Measurements from ENCODE around the gene BCL2L2. TPM values are rescaled to one million over a fixed set of nuclear protein-coding genes. Genes with fewer than 3 reads are reported as not detected.

The BCL2L2 gene
- total RNA-seq, 4 donors from 2014 or later, result 36.7 to 57.8 (median 47.4) TPM

GRCh38 chr14:23348297-23348655 lies 41.6 kb downstream of the BCL2L2 start:
- no peak for TF ChIP-seq POLR2A (IDR thresholded peaks at IDR 0.05)
- TF ChIP-seq, protein P1, sequence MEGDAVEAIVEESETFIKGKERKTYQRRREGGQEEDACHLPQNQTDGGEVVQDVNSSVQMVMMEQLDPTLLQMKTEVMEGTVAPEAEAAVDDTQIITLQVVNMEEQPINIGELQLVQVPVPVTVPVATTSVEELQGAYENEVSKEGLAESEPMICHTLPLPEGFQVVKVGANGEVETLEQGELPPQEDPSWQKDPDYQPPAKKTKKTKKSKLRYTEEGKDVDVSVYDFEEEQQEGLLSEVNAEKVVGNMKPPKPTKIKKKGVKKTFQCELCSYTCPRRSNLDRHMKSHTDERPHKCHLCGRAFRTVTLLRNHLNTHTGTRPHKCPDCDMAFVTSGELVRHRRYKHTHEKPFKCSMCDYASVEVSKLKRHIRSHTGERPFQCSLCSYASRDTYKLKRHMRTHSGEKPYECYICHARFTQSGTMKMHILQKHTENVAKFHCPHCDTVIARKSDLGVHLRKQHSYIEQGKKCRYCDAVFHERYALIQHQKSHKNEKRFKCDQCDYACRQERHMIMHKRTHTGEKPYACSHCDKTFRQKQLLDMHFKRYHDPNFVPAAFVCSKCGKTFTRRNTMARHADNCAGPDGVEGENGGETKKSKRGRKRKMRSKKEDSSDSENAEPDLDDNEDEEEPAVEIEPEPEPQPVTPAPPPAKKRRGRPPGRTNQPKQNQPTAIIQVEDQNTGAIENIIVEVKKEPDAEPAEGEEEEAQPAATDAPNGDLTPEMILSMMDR (IDR thresholded peaks at IDR 0.05), result no peak
- H3K9me3 ChIP-seq, result no peaks in the 10 kb centered on the region
- DNase-seq, result no peak
- intact Hi-C loops (cut with DNase I), result no loop called here
- no peaks in the 10 kb centered on the region for H3K36me3 ChIP-seq
- peaks cover 9 to 19% (median 15%) of the 10 kb centered on the region in 3 donors for H3K4me1 ChIP-seq
- 72 to 89% methylated on average over 6 of the region's 6 CpGs for WGBS, 2 donors
- peaks cover 0 to 28% (median 0%) of the 10 kb centered on the region in 4 donors for H3K27me3 ChIP-seq
- no peak overlapping the region for H3K27ac ChIP-seq
- H3K4me3 ChIP-seq, result no peak overlapping the region

DNA sequence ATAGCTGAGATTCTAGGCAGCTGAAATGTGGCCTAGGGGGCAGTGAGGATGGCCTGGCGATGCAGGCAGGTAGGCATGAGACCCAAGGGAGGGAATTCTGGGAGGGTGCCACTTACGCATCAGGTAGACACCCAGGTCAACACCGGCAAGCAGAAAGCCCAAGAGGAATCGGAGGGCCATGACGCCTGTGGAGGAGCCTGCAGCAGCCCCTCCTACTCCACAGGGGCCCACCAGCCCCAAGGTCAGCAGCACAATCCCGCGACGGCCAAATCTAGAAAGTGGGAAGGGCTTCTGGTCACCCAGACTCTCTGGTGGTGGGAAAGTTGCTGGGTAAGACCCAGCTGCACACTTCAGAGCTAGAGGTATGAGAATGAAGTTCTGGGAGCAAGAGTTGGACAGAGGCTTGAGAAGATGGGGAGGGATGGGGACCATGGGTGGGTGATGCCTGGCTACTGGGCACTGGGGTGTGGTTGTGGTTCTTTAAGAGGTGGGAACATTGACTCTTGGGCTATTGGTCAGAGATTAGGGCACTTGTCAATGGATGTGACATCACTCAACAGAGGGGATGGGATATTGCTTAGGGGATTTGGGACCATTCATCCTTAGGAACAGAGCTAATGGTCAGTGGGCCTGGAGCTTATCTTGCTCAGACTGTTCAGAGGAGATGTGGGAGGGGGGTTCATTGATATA lies 42.7 kb downstream of the BCL2L2 start:
- H3K27ac ChIP-seq, result no peak overlapping the region
- intact Hi-C loops (cut with DNase I), result no loop called here
- H3K27me3 ChIP-seq, result peaks cover 0 to 36% (median 0%) of the 10 kb centered on the region in 4 donors
- no peaks in the 10 kb centered on the region for H3K9me3 ChIP-seq
- H3K4me3 ChIP-seq, result no peak overlapping the region
- DNase-seq, result no peak
- 96% methylated on average over 5 of the region's 8 CpGs for WGBS, 2 donors
- H3K36me3 ChIP-seq, result no peaks in the 10 kb centered on the region
- H3K4me1 ChIP-seq, result peaks cover 9 to 21% (median 15%) of the 10 kb centered on the region in 3 donors
- TF ChIP-seq POLR2A (IDR thresholded peaks at IDR 0.05), result no peak
- TF ChIP-seq, protein P1 (IDR thresholded peaks at IDR 0.05), result no peak

DNA sequence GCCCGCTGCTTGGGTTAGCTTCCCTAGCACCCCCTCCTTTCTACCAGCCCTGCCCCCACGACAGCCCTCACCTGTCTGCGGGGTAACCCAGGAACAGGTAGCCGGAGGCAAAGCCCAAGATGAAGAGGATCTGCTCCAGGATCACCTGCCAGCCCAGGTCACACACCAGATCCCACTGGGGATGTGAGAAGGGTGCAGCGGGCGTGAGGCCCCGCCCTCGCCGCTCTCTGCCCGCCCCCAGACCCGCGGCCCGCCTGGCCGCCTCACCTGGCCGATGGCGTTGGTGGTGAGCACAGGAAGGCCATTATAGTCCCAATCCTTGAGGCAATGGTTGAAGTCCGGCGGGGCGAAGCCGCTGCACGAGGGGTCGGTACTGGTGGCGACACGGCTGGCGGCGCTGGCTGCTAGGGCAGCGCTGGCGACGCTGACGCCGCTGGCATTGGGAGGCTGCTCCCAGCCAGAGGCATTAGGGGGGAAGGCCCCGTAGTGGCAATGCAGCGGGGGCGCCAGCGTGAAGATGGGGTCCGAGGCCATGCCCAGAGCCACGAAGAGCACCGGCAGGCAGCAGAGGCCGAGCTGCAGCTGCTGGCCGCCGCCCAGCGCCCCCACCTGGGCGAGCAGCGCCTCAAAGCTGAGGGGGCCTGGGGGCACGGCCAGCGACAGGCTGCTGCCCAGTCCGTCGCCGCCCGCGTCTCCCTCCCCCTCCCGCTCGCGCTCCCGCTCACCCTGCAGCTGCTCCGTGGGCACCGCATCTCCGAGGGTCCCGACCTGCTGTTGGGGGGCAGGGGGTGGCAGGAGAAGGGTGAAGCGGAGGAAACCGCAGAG lies 45.3 kb downstream of the BCL2L2 start:
- Histone ChIP-seq H3K27me3 (peaks cover 0 to 36% (median 0%) of the 10 kb centered on the region in 4 donors), H3K9me3 (no peaks in the 10 kb centered on the region), H3K4me1 (peaks cover 9 to 21% (median 15%) of the 10 kb centered on the region in 3 donors), H3K4me3 (peak overlapping the region; percentile 35 to 73 (median 60)), H3K36me3 (peaks cover 0 to 10% (median 0%) of the 10 kb centered on the region in 3 donors), H3K27ac (peak overlapping the region in 3 of 4 donors; percentile 39 to 70 (median 56))
- 42 to 44% methylated on average over 4 to 6 of the region's 61 CpGs for WGBS, 2 donors
- TF ChIP-seq, protein P1 (IDR thresholded peaks at IDR 0.05), result no peak
- no peak for TF ChIP-seq POLR2A (IDR thresholded peaks at IDR 0.05)
- no peak for DNase-seq
- intact Hi-C loops (cut with DNase I), result no loop called here

- H3K27ac ChIP-seq, result peak within 1 kb of the TSS in 3 of 4 donors; percentile 39 to 70 (median 56)
- peaks cover 0 to 19% (median 7%) of the 10 kb centered on the region in 3 donors for H3K36me3 ChIP-seq
- 0 to 1% methylated on average over 16 to 24 of the region's 42 CpGs for whole genome bisulfite sequencing, 2 donors
- H3K9me3 ChIP-seq, result no peaks in the 10 kb centered on the region
- peaks cover 0 to 36% (median 0%) of the 10 kb centered on the region in 4 donors for H3K27me3 ChIP-seq
- H3K4me1 ChIP-seq, result peaks cover 9 to 21% (median 15%) of the 10 kb centered on the region in 3 donors
- no peak for DNase-seq
- peak within 1 kb of the TSS; percentile 35 to 73 (median 60) for H3K4me3 ChIP-seq
- intact Hi-C loops (cut with DNase I), result no loop called here
- TF ChIP-seq, protein P1 (IDR thresholded peaks at IDR 0.05), result no peak
- peak in 2 of 4 donors; percentile 27 to 56 for TF ChIP-seq POLR2A (IDR thresholded peaks at IDR 0.05)
Measured at GRCh38 chr14:23352506-23353432, 46.1 kb downstream of the BCL2L2 start, which contains the start of gene SLC22A17. TSS of gene SLC22A17 (minus strand) at chr14:23352887.

All from esophagus squamous epithelium (tissue), 5 donors.